Activated CD4-positive, alpha-beta T cell treated with anti-CD3 and anti-CD28 coated beads for 48 hours (primary cell): ENCODE results near the gene NDUFV2.
"Not testable (repeated sequence)": the region's sequence is repeated elsewhere in the genome, so short reads cannot be mapped to it uniquely, and the experiment has no call there.

ENCODE experiments used
- DNase-seq: peaks from one replicate; pipeline ENCODE4 v3.0.0-alpha.2; 2020

The NDUFV2 gene

GRCh38 chr18:9157806-9158205 lies 55.3 kb downstream of the NDUFV2 start:
- no peak for DNase-seq

GRCh38 chr18:9160014-9160413 lies 57.5 kb downstream of the NDUFV2 start:
- DNase-seq, result no peak

GRCh38 chr18:9162663-9163062 lies 60.2 kb downstream of the NDUFV2 start:
- not testable (repeated sequence) for DNase-seq

GRCh38 chr18:9164149-9164548 lies 61.6 kb downstream of the NDUFV2 start:
- DNase-seq, result not testable (repeated sequence)

GRCh38 chr18:9165883-9166282 lies 63.4 kb downstream of the NDUFV2 start:
- not testable (repeated sequence) for DNase-seq

- not testable (repeated sequence) for DNase-seq
Observed at GRCh38 chr18:9169515-9169914, 67.0 kb downstream of the NDUFV2 start.

GRCh38 chr18:9171919-9172318 lies 69.4 kb downstream of the NDUFV2 start:
- DNase-seq, result not testable (repeated sequence)

GRCh38 chr18:9172506-9173127 lies 70.1 kb downstream of the NDUFV2 start:
- DNase-seq, result no peak

GRCh38 chr18:9173770-9174233 lies 71.3 kb downstream of the NDUFV2 start:
- DNase-seq, result no peak

GRCh38 chr18:9174302-9174701 lies 71.8 kb downstream of the NDUFV2 start:
- DNase-seq, result no peak

- no peak for DNase-seq
Observed at GRCh38 chr18:9175115-9175514, 72.6 kb downstream of the NDUFV2 start.

- DNase-seq, result no peak
Observed at GRCh38 chr18:9177031-9177430, 74.5 kb downstream of the NDUFV2 start.

GRCh38 chr18:9177466-9177865 lies 75.0 kb downstream of the NDUFV2 start:
- DNase-seq, result no peak

GRCh38 chr18:9178557-9178956 lies 76.1 kb downstream of the NDUFV2 start:
- DNase-seq, result no peak

- DNase-seq, result no peak
Observed at GRCh38 chr18:9181275-9181674, 78.8 kb downstream of the NDUFV2 start.

GRCh38 chr18:9182852-9183399 lies 80.4 kb downstream of the NDUFV2 start:
- no peak for DNase-seq
